Parathyroid adenoma (tissue), 2 donors: Measurements from ENCODE around the gene RSF1.

Source experiments
- H2AFZ ChIP-seq: fragments of 300-600 bp; sonication (generic); one replicate; pipeline ENCODE4 v1.7.0; 2017; ENCODE audit warnings: antibody characterized with exemption, mild to moderate bottlenecking
- H3K27ac ChIP-seq: fragments of 300-600 bp; sonication (generic); one replicate; pipeline ENCODE4 v1.7.0; 2017
- H3K27me3 ChIP-seq: fragments of 300-600 bp; sonication (generic); one replicate; pipeline ENCODE4 v1.7.0; 2017; ENCODE audit warnings: low read length; ENCODE audit not compliant: control insufficient read depth, insufficient read depth
- H3K36me3 ChIP-seq: fragments of 300-600 bp; sonication (generic); one replicate; pipeline ENCODE4 v1.7.0; 2017; ENCODE audit warnings: low read length; ENCODE audit not compliant: control insufficient read depth, insufficient read depth
- H3K4me1 ChIP-seq: fragments of 300-600 bp; sonication (generic); one replicate; pipeline ENCODE4 v1.7.0; 2017; ENCODE audit warnings: control low read depth
- H3K4me2 ChIP-seq: fragments of 300-600 bp; sonication (generic); one replicate; pipeline ENCODE4 v1.7.0; 2017; ENCODE audit warnings: low read length
- H3K4me3 ChIP-seq: fragments of 300-600 bp; sonication (generic); one replicate; pipeline ENCODE4 v1.7.0; 2017; ENCODE audit warnings: low read depth, low read length
- H3K79me2 ChIP-seq: fragments of 300-600 bp; sonication (generic); one replicate; pipeline ENCODE4 v1.7.0; 2017; ENCODE audit warnings: control low read depth
- H3K9ac ChIP-seq: fragments of 300-600 bp; sonication (generic); one replicate; pipeline ENCODE4 v1.7.0; 2017; ENCODE audit warnings: mild to moderate bottlenecking
- H3K9me3 ChIP-seq: fragments of 300-600 bp; sonication (generic); one replicate; pipeline ENCODE4 v1.7.0; 2017; ENCODE audit warnings: low read length; ENCODE audit not compliant: control insufficient read depth
- CTCF ChIP-seq: fragments of 300-600 bp; sonication (generic); IDR thresholded peaks from one replicate; pipeline ENCODE4 v1.7.0; 2017; ENCODE audit warnings: antibody characterized with exemption, mild to moderate bottlenecking
- donor health status: primary hyperparathyroidism.

RSF1 gene

GRCh38 chr11:77725433-77725832 is 95.1 kb downstream of the RSF1 start:
- H3K36me3 ChIP-seq, result no peaks in the 10 kb centered on the region
- no peak overlapping the region for H3K9ac ChIP-seq
- TF ChIP-seq CTCF, result no peak
- no peaks in the 10 kb centered on the region for H3K79me2 ChIP-seq
- H3K9me3 ChIP-seq, result no peaks in the 10 kb centered on the region
- H3K27me3 ChIP-seq, result no peaks in the 10 kb centered on the region
- no peak overlapping the region for H3K27ac ChIP-seq
- no peak overlapping the region for H3K4me2 ChIP-seq
- no peaks in the 10 kb centered on the region for H3K4me1 ChIP-seq
- H2AFZ ChIP-seq, result no peak overlapping the region
- no peak overlapping the region for H3K4me3 ChIP-seq

GRCh38 chr11:77724636-77725035 is 95.9 kb downstream of the RSF1 start:
- H3K27ac ChIP-seq, result no peak overlapping the region
- no peaks in the 10 kb centered on the region for H3K79me2 ChIP-seq
- no peak overlapping the region for H2AFZ ChIP-seq
- H3K27me3 ChIP-seq, result no peaks in the 10 kb centered on the region
- no peak for TF ChIP-seq CTCF
- H3K9me3 ChIP-seq, result no peaks in the 10 kb centered on the region
- H3K4me2 ChIP-seq, result no peak overlapping the region
- H3K4me1 ChIP-seq, result no peaks in the 10 kb centered on the region
- no peak overlapping the region for H3K9ac ChIP-seq
- no peak overlapping the region for H3K4me3 ChIP-seq
- H3K36me3 ChIP-seq, result no peaks in the 10 kb centered on the region

GRCh38 chr11:77723024-77723423 is 97.5 kb downstream of the RSF1 start:
- no peaks in the 10 kb centered on the region for H3K79me2 ChIP-seq
- H3K36me3 ChIP-seq, result no peaks in the 10 kb centered on the region
- no peaks in the 10 kb centered on the region for H3K27me3 ChIP-seq
- H3K9ac ChIP-seq, result no peak overlapping the region
- no peak overlapping the region for H3K4me3 ChIP-seq
- no peak overlapping the region for H3K27ac ChIP-seq
- no peak overlapping the region for H3K4me2 ChIP-seq
- no peaks in the 10 kb centered on the region for H3K9me3 ChIP-seq
- no peak for TF ChIP-seq CTCF
- H3K4me1 ChIP-seq, result no peaks in the 10 kb centered on the region
- no peak overlapping the region for H2AFZ ChIP-seq

GRCh38 chr11:77710358-77710757 is 110.2 kb downstream of the RSF1 start:
- TF ChIP-seq CTCF, result no peak
- H3K4me3 ChIP-seq, result no peak overlapping the region
- no peaks in the 10 kb centered on the region for H3K36me3 ChIP-seq
- no peak overlapping the region for H3K27ac ChIP-seq
- no peak overlapping the region for H3K4me2 ChIP-seq
- no peaks in the 10 kb centered on the region for H3K9me3 ChIP-seq
- no peak overlapping the region for H3K9ac ChIP-seq
- no peaks in the 10 kb centered on the region for H3K27me3 ChIP-seq
- H3K79me2 ChIP-seq, result no peaks in the 10 kb centered on the region
- no peak overlapping the region for H2AFZ ChIP-seq
- H3K4me1 ChIP-seq, result no peaks in the 10 kb centered on the region

- Histone ChIP-seq H2AFZ (no peak overlapping the region), H3K79me2 (no peaks in the 10 kb centered on the region), H3K27me3 (no peaks in the 10 kb centered on the region), H3K36me3 (no peaks in the 10 kb centered on the region), H3K4me2 (no peak overlapping the region), H3K4me3 (no peak overlapping the region), H3K9me3 (no peaks in the 10 kb centered on the region), H3K9ac (no peak overlapping the region), H3K4me1 (no peaks in the 10 kb centered on the region), H3K27ac (no peak overlapping the region)
- no peak for TF ChIP-seq CTCF
Observed at GRCh38 chr11:77705876-77706579, 114.5 kb downstream of the RSF1 start.
